HTR-8/SVneo (cell line): Measurements from ENCODE around the gene HAUS7.
A peak's percentile ranks its signal among the peaks of the same experiment; 100 is the strongest.

Experiments used
- DNase-seq: peaks from one replicate; pipeline ENCODE4 v3.0.0; 2011; ENCODE audit warnings: low spot score, mixed read lengths; ENCODE audit not compliant: insufficient read length
- FAIRE-seq: peaks from 2 replicates; lab custom pipeline; 2011; peaks lifted over from hg19 to GRCh38; lab: Jason Lieb, UNC

Gene HAUS7

GRCh38 chrX:153470411-153471363 is at the start of gene HAUS7:
TSS of gene HAUS7 (minus strand) at chrX:153470576. CDS start at chrX:153470557, 19 bp downstream.
- FAIRE-seq: peak; percentile 66

DNA sequence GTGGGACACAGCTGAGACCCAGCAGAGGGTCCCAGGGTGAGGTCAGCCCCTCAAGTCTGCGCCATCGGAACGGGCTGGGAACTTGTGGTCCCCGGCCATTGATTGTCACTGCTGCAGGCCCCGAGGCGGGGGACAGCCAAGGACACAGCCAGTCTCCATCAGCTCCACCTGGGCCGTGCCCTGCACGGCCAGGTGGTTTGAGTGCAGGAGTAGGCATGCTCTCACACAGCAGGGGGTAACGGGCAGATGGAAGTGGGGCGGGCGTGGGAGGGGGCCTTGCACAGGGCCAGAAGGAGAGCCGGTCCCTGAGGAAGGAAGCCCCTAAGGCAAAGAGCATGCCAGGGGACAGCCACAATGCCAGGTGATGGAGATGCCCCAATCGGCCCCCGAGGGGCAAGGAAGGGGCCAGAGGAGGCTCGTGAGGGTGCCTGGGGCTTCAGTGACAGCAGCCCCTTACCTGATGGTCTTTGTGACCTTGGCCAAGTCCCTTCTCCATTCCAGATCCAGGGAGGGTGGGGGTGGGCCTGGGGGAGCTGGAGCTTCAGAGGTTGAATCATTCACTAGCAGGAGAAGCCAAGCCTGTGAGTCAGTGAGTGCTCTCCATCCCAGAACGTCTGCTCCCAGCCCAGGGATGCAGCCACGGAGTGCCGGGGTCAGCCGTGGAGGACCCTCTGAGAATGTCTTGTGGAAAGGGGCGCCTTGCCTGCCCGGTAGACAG is 49.4 kb upstream of the HAUS7 start:
- FAIRE-seq (no peak), DNase-seq (peak; percentile 19)

More at GRCh38 chrX:153470411-153471363, at the start of gene HAUS7:
- DNase-seq: peak; percentile 75

GRCh38 chrX:153517946-153518834 is 47.8 kb upstream of the HAUS7 start:
- FAIRE-seq: no peak
- DNase-seq: no peak

DNA sequence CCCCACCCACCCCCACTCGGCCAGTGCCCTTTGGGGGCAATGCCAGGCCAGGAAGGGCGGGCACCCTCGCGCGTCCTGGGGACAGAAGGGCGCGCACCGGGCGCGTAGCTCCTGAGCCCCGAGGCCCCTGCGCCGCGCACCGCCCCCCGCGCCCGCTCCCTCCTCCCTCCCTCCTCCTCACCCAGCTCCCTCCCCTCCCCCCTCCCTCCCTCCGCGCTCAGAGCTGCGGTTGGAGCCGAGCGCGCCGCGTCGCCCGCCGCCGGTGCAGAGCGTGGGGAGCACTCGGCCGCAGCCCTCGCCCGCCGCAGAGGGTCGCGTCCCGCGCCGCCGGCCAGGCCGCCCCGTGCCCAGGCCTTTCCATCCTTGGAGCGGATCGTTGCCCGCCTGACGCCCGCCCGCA is 47.0 kb upstream of the HAUS7 start, which contains the start of gene ATP2B3:
ATP2B3 (plus strand) TSS at position 220 of the 400 bp plus-strand sequence. CDS start 18,606 bp downstream, outside the sequence.
- DNase-seq: no peak

DNA sequence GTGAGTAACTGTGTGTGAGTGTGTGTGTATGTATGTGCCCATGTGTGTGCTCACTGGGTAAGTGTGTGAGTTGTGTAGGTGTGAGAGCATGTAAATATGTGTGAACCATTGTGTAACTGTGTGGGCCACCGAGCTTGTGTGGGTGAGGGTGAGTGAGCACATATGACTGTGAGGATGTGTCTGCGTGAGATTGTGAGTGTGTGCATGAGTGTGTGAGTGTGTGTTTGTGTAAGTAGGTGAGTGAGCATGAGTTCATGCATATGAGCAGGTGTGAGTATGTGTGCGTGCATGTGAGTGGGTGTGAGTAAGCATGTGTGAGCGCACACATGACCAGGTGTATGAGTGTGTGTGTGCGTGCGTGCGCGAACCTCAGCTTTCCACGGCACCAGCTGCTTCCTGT is 45.7 kb upstream of the HAUS7 start:
- DNase-seq (no peak), FAIRE-seq (no peak)

More for the DNA sequence above, 47.0 kb upstream of the HAUS7 start, which contains the start of gene ATP2B3:
- FAIRE-seq: no peak

- DNase-seq (no peak), FAIRE-seq (no peak)
Observed at GRCh38 chrX:153515435-153515834, 45.1 kb upstream of the HAUS7 start.

GRCh38 chrX:153514259-153514658 is 43.9 kb upstream of the HAUS7 start:
- FAIRE-seq (no peak), DNase-seq (no peak)

DNA sequence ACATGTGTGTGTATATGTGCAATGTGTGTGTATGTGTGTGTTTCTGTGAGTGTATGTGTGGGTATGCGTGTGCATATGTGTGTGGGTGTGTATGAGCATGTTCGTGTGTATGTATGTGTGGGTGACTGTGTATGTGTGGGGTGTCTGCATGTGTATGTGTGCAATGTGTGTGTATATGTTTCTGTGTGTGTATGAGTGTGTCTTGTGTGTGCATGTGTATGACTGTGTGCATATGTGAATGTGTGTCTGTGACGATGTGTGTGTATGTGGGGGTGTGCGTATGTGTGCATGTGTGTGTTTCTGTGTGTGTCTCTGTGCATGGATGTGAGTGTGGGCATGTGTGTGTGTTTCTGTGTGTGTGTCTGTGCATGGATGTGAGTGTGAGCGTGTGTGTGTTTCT is 42.9 kb upstream of the HAUS7 start:
- FAIRE-seq: peak; percentile 87

DNA sequence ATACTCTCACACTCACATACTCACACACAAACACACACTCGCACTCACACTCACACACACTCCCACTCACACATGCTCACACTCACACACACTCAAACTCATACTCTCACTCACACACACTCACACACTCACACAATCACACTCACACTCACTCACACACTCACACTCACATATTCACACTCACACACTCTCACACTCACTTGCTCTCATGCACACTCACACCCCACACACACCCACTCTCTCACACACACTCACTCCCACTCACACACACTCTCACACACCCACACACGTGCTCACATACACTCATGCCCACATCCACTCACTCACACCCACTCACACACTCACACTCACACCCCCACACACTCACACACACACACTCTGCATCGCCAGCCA is 42.1 kb upstream of the HAUS7 start:
- peak; percentile 62 for FAIRE-seq

More for the DNA sequence above, 42.9 kb upstream of the HAUS7 start:
- DNase-seq: no peak

GRCh38 chrX:153511784-153512500 is 41.6 kb upstream of the HAUS7 start:
- DNase-seq (no peak), FAIRE-seq (no peak)

More for the DNA sequence above, 42.1 kb upstream of the HAUS7 start:
- DNase-seq: no peak

- DNase-seq: no peak
- FAIRE-seq: no peak
Observed at GRCh38 chrX:153510383-153510782, 40.0 kb upstream of the HAUS7 start.

DNA sequence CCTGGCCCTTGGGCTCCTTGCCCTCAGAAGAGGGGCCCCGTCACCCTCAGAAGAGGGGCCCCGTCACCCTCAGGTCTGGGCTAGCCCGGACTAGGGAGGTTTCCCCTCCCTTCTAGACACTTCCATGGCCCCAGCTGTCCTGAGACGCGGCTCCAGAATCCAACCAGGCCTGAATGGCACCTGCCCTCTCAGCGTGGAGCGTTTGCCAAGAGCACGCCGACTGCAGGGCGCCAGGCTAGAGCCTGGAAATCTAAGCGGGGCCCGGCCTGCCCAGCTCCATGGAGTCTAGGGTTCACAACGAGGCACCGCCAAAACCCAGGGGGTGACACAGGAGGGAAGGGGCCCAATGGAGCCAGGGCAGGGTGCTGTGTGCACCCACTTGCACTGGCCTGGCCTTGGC is 39.2 kb upstream of the HAUS7 start:
- DNase-seq: no peak
- FAIRE-seq: no peak

DNA sequence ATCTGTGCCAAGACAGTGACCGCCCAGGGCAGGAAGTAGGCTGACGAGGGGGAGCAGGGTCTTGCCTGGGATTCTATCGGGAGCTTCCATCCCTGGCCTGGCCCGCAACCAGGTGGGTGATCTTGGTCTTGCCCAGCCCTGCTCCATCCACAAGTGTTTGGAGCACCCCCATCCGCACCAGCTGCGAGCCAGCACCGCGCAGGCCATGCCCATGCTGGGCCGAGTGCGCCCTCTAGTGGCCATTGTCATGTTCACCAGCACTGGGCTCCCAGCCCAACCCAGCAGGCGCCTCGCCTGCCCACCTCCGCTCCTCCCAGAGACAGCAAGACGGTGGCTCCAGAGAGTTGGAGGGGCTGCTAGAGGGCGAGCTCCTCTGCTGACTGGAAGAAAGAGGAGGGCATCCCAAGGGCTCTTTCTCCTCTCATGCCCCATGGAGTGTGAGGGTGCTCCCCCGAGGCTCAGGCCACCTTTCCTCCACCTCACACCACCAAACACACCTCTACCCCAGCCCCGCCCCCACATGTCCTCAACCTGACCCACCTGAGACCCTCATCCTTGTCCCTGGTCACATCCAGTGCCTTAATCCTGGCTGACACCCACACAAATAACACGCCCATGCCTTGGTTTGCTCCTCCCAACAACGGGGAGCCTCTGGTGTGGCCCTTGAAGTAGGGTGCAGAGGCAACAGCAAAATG is 37.3 kb upstream of the HAUS7 start:
- FAIRE-seq: no peak
- DNase-seq: peak; percentile 62

DNA sequence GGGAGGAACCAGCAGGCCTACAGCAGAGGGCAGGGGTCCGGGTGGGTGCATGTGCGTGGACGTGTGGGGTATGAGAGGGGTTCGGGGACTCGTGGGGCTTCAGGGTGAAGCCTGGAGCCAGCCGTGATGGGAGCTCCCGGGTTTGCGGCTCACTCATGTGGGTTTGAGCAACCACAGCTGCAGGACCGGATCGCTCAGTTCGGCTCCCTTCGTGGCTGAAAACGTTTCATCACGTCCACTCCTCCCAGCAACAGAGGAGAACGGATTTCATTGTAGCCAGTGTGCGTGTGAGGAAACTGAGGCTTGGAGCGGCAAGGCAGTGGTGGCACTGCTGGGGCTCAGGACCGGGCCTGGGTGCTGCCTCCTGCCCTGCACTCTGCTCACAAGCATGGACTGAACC is 35.0 kb upstream of the HAUS7 start:
- FAIRE-seq (no peak), DNase-seq (no peak)

GRCh38 chrX:153504445-153505016 is 34.2 kb upstream of the HAUS7 start:
- FAIRE-seq (no peak), DNase-seq (no peak)

DNA sequence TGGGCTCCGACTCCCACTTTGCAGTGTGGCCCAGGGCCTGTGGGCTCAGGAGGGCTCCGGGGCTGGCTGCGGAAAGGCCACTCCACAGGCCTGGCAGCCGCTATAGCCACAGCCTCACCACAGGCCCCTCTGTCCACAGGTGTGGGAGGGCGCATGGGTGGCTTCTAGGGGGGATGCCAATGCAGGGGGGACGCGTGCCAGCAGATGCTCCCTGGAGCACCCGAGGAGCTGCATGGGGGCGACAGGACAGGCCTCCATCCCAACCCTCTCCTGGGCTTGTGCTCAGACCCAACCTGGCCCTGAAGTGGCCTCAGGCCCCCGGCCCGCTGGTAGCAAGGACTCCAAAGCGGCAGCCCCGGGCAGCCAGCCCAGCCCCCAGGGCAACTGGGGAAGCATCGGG is 32.4 kb upstream of the HAUS7 start:
- DNase-seq: no peak

DNA sequence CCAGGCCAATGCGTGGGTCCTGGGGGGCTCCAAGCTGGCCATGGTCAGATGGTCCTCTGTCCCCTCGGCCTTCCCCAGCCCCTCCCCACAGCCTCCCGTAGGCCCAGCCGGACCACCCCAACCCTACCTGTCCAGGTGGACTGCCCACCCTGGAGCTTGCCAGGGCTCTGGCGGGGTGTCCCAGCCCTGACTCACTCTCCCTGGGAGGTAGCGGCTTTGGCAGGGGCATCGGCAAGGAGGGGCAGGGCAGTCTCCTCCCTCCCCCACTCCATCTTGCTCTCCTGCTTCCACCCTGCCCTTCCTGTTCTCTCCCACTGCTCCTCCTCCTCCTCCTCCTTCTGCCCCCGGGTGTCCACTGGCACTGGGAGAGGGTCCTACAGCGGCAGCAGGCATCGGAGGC is 31.8 kb upstream of the HAUS7 start:
- DNase-seq (no peak), FAIRE-seq (no peak)

More for the DNA sequence above, 32.4 kb upstream of the HAUS7 start:
- no peak for FAIRE-seq

GRCh38 chrX:153501530-153501929 is 31.2 kb upstream of the HAUS7 start:
- DNase-seq: no peak
- FAIRE-seq: no peak
